Measurements from ENCODE around the gene GFRAL. TPM values are rescaled to one million over a fixed set of nuclear protein-coding genes. Genes with fewer than 3 reads are reported as not detected.

The GFRAL gene
- total and polyA plus RNA-seq, 10 of the 15 experiments (the other 5 are each of a cell fraction or from before 2014, with no cell fraction given), result not detected

DNA sequence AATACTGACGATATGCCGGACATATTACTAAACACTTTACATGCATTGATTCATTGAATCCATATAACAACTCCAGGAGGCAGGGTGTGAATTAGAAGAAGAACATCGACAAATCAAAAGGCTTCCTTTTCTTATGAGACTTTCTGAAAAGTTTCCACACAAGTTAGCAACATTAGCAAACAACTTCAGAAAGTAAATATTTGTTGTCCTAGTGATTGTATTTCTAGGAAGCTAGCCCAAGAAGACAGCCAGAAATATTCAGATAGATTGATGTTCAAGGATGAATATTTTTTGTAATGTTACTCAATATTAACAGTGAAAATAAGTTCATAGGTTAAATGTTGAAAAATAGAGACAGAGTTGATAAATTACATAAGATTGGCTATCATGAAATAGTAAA, 120.6 kb downstream of the GFRAL start:
- no peaks in the 10 kb centered on the region for H3K9me3 ChIP-seq (replicated peaks; ENCODE audit: control insufficient read depth, insufficient read depth, low read length)
- no peaks in the 10 kb centered on the region for H4K20me1 ChIP-seq (ENCODE audit: control insufficient read depth, insufficient read depth)
- ChIA-PET RAD21 (ENCODE audit: unreplicated experiment) (no interaction called here), CTCF (interaction anchor here (0.6 to 3.7 kb wide), 3 partner anchors 438 to 506 kb away, joined by 3 to 16 read pairs (median 3); no protein-coding TSS in a partner anchor), POLR2A (no interaction called here), SMC1A (ENCODE audit: uncharacterized antibody, unreplicated experiment) (no interaction called here)
- H3K9ac ChIP-seq (ENCODE audit: control insufficient read depth, insufficient read depth, low read length), result no peak overlapping the region
- no peak overlapping the region for H3K27ac ChIP-seq (ENCODE audit: control insufficient read depth, insufficient read depth)
- ATAC-seq, result no peak
- H2AFZ ChIP-seq (ENCODE audit: control insufficient read depth, low read depth, low read length), result no peak overlapping the region
- no peak overlapping the region for H3K4me3 ChIP-seq
- no peak for FAIRE-seq
- no peaks in the 10 kb centered on the region for H3K36me3 ChIP-seq (ENCODE audit: control insufficient read depth in 2 of 2, insufficient read depth in 2 of 2, low read length in 1 of 2)
- WGBS (ENCODE audit: insufficient coverage, insufficient replicate concordance, low lambda C conversion rate, missing lambda C conversion rate), result 31% methylated on average over 3 of the region's 3 CpGs
- H3K27me3 ChIP-seq (replicated peaks in 1 of 2; ENCODE audit: control insufficient read depth in 2 of 2, insufficient read depth in 2 of 2, low read length in 1 of 2), result no peaks in the 10 kb centered on the region
- no TSS peak for BruUV-seq (replicated peaks)
- no peak for DNase-seq (ENCODE audit: low read depth, low spot score)
- H3K79me2 ChIP-seq (ENCODE audit: control insufficient read depth, insufficient read depth, low read length), result no peaks in the 10 kb centered on the region
- H3K4me1 ChIP-seq (ENCODE audit: control insufficient read depth, insufficient read depth, low read length), result no peaks in the 10 kb centered on the region
- intact Hi-C loops (cut with micrococcal nuclease; ENCODE audit: unreplicated experiment), result loop anchor here (5.0 kb wide), 2 partner anchors 504 to 844 kb away; no protein-coding TSS in a partner anchor
- no peak overlapping the region for H3K4me2 ChIP-seq (ENCODE audit: control insufficient read depth, insufficient read depth)
- in situ Hi-C loops (cut with MboI), result no loop called here
- TF ChIP-seq MEF2A (IDR thresholded peaks at IDR 0.05; ENCODE audit: insufficient read depth, low read depth, low read length) (no peak), SRF (IDR thresholded peaks at IDR 0.05; ENCODE audit: low read depth in 2 of 2, low read length in 2 of 2) (no peak), RELB (IDR thresholded peaks at IDR 0.05; ENCODE audit: low read depth) (no peak), SIN3A (IDR thresholded peaks at IDR 0.05; ENCODE audit: low read depth, low read length) (no peak), E4F1 (IDR thresholded peaks at IDR 0.05; ENCODE audit: borderline replicate concordance, partially characterized antibody) (no peak), YY1 (IDR thresholded peaks at IDR 0.05; ENCODE audit: low read depth, low read length) (no peak), EZH2 (IDR thresholded peaks at IDR 0.05; ENCODE audit: borderline replicate concordance, control insufficient read depth, low read depth, low read length) (no peak), BCLAF1 (IDR thresholded peaks at IDR 0.05) (no peak)
- TF ChIP-seq, protein P1, sequence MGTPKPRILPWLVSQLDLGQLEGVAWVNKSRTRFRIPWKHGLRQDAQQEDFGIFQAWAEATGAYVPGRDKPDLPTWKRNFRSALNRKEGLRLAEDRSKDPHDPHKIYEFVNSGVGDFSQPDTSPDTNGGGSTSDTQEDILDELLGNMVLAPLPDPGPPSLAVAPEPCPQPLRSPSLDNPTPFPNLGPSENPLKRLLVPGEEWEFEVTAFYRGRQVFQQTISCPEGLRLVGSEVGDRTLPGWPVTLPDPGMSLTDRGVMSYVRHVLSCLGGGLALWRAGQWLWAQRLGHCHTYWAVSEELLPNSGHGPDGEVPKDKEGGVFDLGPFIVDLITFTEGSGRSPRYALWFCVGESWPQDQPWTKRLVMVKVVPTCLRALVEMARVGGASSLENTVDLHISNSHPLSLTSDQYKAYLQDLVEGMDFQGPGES (IDR thresholded peaks at IDR 0.05), result no peak
- TF ChIP-seq, protein P2, sequence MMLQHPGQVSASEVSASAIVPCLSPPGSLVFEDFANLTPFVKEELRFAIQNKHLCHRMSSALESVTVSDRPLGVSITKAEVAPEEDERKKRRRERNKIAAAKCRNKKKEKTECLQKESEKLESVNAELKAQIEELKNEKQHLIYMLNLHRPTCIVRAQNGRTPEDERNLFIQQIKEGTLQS (IDR thresholded peaks at IDR 0.05; ENCODE audit: borderline replicate concordance, extremely low read depth, low read depth, low read length), result no peak
- TF ChIP-seq, protein P3, sequence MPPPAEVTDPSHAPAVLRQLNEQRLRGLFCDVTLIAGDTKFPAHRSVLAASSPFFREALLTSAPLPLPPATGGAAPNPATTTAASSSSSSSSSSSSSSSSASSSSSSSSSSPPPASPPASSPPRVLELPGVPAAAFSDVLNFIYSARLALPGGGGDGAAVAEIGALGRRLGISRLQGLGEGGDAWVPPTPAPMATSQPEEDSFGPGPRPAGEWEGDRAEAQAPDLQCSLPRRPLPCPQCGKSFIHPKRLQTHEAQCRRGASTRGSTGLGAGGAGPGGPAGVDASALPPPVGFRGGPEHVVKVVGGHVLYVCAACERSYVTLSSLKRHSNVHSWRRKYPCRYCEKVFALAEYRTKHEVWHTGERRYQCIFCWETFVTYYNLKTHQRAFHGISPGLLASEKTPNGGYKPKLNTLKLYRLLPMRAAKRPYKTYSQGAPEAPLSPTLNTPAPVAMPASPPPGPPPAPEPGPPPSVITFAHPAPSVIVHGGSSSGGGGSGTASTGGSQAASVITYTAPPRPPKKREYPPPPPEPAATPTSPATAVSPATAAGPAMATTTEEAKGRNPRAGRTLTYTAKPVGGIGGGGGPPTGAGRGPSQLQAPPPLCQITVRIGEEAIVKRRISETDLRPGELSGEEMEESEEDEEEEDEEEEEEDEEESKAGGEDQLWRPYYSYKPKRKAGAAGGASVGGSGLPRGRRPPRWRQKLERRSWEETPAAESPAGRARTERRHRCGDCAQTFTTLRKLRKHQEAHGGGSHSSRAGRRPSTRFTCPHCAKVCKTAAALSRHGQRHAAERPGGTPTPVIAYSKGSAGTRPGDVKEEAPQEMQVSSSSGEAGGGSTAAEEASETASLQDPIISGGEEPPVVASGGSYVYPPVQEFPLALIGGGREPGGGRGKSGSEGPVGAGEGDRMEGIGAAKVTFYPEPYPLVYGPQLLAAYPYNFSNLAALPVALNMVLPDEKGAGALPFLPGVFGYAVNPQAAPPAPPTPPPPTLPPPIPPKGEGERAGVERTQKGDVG (CRISPR knock-in tag; IDR thresholded peaks at IDR 0.05), result no peak

Data from GM12878 (cell line).